ENCODE data around the gene SPATA1. TPM values are rescaled to one million over a fixed set of nuclear protein-coding genes. Genes with fewer than 3 reads are reported as not detected.

Gene SPATA1
- total and polyA plus RNA-seq, 9 of the 15 experiments (the other 6 are each of a cell fraction or from before 2014, with no cell fraction given), result 0.79 to 2.9 (median 1.5) TPM

DNA sequence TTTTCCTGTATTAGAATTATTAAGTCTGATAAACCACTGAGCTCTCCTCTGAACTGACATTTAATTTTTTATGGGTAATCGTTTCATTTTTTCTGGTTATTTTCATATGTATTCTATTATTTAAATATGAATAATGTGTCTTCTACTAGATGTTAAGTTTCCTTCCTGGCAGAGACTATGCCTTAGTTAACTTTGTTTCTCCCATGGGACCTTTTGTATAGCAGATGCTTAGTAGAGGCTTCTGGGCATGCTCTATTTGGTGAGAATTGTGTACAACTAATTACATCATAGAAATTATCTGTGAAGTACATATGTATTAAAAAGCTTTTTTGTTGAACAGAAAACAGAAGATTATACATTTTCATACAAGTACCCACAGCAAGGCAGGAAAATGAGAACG, 44.6 kb downstream of the SPATA1 start:
- no peaks in the 10 kb centered on the region for H3K9me1 ChIP-seq (ENCODE audit: control insufficient read depth, insufficient read depth, low read length)
- H3K4me3 ChIP-seq, result no peak overlapping the region
- POLR2A ChIA-PET, result interaction anchor here (0.6 to 1.3 kb wide), 4 partner anchors 10 to 547 kb away, joined by 3 to 5 read pairs (median 3); no protein-coding TSS in a partner anchor
- H3K27me3 ChIP-seq (ENCODE audit: control insufficient read depth in 2 of 2, insufficient read depth in 2 of 2, low read length in 2 of 2), result no peaks in the 10 kb centered on the region
- intact Hi-C loops (cut with micrococcal nuclease), result no loop called here
- no peaks in the 10 kb centered on the region for H3K79me2 ChIP-seq (ENCODE audit: control insufficient read depth, insufficient read depth, low read length)
- no peaks in the 10 kb centered on the region; the same call in 2 of the 3 replicates for H3K36me3 ChIP-seq (ENCODE audit: control insufficient read depth, insufficient read depth, low read length)
- no peaks in the 10 kb centered on the region for H4K20me1 ChIP-seq (replicated peaks; ENCODE audit: control insufficient read depth, insufficient read depth, low read length)
- ATAC-seq (no peak), FAIRE-seq (no peak), DNase-seq (ENCODE audit: extremely low read depth in 1 of 4, low spot score in 3 of 4) (no peak)
- no peak overlapping the region for H3K27ac ChIP-seq (ENCODE audit: extremely low read depth, low read depth, low read length)
- H3K9ac ChIP-seq (ENCODE audit: insufficient read depth in 1 of 2, low read depth in 2 of 2, low read length in 2 of 2), result no peak overlapping the region
- H3K4me2 ChIP-seq (ENCODE audit: insufficient read depth, low read length), result no peak overlapping the region
- CTCF ChIA-PET (ENCODE audit: low intra/inter-chr PET ratio), result no interaction called here
- in situ Hi-C loops (cut with MboI), result no loop called here
- no peaks in the 10 kb centered on the region for H3K4me1 ChIP-seq (replicated peaks in 1 of 2; ENCODE audit: control insufficient read depth in 2 of 2, insufficient read depth in 2 of 2, low read length in 2 of 2)
- TF ChIP-seq, protein P1, sequence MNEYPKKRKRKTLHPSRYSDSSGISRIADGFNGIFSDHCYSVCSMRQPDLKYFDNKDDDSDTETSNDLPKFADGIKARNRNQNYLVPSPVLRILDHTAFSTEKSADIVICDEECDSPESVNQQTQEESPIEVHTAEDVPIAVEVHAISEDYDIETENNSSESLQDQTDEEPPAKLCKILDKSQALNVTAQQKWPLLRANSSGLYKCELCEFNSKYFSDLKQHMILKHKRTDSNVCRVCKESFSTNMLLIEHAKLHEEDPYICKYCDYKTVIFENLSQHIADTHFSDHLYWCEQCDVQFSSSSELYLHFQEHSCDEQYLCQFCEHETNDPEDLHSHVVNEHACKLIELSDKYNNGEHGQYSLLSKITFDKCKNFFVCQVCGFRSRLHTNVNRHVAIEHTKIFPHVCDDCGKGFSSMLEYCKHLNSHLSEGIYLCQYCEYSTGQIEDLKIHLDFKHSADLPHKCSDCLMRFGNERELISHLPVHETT (CRISPR knock-in tag; conservative IDR thresholded peaks at IDR 0.05 in 1 of 2, IDR thresholded peaks at IDR 0.05 in 1 of 2), result no peak
- TF ChIP-seq, protein P2, sequence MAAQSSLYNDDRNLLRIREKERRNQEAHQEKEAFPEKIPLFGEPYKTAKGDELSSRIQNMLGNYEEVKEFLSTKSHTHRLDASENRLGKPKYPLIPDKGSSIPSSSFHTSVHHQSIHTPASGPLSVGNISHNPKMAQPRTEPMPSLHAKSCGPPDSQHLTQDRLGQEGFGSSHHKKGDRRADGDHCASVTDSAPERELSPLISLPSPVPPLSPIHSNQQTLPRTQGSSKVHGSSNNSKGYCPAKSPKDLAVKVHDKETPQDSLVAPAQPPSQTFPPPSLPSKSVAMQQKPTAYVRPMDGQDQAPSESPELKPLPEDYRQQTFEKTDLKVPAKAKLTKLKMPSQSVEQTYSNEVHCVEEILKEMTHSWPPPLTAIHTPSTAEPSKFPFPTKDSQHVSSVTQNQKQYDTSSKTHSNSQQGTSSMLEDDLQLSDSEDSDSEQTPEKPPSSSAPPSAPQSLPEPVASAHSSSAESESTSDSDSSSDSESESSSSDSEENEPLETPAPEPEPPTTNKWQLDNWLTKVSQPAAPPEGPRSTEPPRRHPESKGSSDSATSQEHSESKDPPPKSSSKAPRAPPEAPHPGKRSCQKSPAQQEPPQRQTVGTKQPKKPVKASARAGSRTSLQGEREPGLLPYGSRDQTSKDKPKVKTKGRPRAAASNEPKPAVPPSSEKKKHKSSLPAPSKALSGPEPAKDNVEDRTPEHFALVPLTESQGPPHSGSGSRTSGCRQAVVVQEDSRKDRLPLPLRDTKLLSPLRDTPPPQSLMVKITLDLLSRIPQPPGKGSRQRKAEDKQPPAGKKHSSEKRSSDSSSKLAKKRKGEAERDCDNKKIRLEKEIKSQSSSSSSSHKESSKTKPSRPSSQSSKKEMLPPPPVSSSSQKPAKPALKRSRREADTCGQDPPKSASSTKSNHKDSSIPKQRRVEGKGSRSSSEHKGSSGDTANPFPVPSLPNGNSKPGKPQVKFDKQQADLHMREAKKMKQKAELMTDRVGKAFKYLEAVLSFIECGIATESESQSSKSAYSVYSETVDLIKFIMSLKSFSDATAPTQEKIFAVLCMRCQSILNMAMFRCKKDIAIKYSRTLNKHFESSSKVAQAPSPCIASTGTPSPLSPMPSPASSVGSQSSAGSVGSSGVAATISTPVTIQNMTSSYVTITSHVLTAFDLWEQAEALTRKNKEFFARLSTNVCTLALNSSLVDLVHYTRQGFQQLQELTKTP (IDR thresholded peaks at IDR 0.05; ENCODE audit: low read depth in 1 of 2, partially characterized antibody in 2 of 2), result no peak
- no peaks in the 10 kb centered on the region for H3K9me3 ChIP-seq (replicated peaks; ENCODE audit: control insufficient read depth, insufficient read depth, low read depth, low read length)
- no peak overlapping the region for H2AFZ ChIP-seq (ENCODE audit: low read depth, low read length)
- WGBS (ENCODE audit: insufficient coverage, low coverage, missing lambda C conversion rate), result 73% methylated on average over 2 of the region's 2 CpGs
- BruUV-seq (replicated peaks), result no TSS peak
